Inflammatory macrophage treated with lipopolysaccharide for 1 hour (primary cell): ENCODE measurements around the gene NPIPB12.
"Not testable (repeated sequence)": the region's sequence is repeated elsewhere in the genome, so short reads cannot be mapped to it uniquely, and the experiment has no call there.

Experiments used
- DNase-seq, 2 donors: peaks; one replicate each; pipeline ENCODE4 v3.0.0-alpha.2; 2020 to 2022

The NPIPB12 gene

DNA sequence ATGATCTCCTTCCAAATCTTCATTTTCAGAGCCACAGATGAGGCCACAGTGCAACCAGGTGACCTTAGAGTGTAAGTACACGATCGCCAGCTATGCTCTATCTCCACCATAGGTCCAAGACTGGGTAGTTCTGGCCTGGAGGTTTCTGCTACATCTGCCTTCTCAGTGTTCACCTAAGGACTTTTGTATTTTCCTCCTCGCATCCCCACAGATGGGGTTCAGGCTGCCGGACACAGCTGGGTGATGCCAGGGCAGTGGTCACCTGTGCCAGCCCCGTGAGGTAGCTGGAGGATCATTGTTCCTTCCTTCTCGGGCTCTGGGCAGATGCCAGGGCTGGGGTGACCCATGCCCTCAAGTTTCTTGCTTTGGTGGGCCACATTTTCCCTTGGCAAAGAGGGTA is at the start of gene NPIPB12:
Gene NPIPB12, minus strand, starts transcription at position 101 of the 400 bp plus-strand sequence.
- not testable (repeated sequence) for DNase-seq

DNA sequence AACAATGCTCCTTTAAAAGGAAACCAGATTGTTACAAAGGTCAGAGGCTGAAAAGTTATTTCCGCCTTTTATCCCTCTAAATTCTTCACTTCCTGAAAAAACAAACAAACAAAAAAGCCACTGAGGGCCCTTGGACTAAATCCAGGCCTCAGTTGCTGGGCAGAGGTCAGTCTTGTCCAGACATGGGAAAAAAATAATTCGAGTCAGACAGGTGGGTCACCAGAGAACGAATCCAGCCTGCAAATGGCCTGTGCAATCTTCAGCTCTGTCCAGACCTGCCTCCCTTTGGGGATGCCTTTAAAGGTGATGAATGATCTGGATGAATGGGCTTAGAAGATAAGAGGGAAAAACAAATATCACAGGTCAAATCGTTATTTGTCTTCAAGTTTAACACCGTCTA is 15.3 kb upstream of the NPIPB12 start:
- DNase-seq = not testable (repeated sequence)

DNA sequence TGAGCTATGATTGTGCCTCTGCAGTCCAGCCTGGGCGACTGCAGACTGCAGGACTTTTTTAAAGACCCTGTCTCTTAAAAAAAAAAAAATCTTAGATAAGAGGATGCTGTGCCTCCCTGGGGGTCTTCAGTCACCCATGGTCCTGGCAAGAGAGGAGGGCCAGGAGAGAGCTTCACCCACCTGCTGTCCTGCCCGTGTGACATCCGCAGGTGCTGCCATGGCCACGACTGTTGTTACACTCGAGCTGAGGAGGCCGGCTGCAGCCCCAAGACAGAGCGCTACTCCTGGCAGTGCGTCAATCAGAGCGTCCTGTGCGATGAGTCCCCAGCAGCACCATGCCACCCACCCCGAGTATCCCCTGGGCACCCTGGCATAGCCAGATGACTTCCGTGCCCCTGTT is 23.9 kb downstream of the NPIPB12 start:
- DNase-seq = not testable (repeated sequence)

DNA sequence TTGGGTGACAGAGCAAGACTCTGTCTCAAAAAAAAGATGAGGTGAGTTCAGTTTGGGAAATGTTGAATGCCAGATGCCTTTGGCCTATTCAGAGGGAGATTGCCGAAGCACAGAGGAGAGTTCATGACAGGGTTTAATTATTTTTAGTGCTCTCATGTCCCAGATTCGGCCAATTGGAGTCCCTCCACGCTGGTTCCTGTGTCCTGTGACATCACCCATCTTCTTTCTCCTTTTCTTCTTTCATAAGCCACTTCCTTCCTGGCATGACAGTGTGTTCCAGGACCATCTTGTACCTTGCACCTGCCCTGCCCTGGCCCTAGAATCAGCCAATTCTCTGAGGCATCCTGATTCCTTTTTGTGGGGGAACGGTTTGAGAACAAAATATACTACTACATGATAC is 34.1 kb downstream of the NPIPB12 start:
- not testable (repeated sequence) for DNase-seq

DNA sequence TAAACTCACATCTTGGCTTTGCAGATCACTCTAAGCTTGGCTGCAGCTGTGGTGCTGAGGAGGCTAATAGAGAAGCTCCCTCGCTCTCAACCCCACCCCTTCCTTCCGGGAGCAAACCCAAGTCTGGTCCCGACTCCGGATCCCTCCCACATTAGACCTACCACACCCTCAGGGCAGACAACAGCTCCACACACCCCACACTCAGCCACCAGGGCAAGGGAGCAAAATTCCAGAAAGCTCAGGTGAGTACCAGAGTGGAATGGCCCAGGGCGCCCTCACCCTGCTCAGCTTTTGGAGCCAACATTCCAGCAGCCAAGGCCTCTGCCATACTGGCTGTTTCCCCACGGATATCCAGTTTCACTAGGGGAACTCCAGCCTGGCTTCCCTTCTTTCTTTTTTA is 36.5 kb downstream of the NPIPB12 start:
- not testable (repeated sequence) for DNase-seq

DNA sequence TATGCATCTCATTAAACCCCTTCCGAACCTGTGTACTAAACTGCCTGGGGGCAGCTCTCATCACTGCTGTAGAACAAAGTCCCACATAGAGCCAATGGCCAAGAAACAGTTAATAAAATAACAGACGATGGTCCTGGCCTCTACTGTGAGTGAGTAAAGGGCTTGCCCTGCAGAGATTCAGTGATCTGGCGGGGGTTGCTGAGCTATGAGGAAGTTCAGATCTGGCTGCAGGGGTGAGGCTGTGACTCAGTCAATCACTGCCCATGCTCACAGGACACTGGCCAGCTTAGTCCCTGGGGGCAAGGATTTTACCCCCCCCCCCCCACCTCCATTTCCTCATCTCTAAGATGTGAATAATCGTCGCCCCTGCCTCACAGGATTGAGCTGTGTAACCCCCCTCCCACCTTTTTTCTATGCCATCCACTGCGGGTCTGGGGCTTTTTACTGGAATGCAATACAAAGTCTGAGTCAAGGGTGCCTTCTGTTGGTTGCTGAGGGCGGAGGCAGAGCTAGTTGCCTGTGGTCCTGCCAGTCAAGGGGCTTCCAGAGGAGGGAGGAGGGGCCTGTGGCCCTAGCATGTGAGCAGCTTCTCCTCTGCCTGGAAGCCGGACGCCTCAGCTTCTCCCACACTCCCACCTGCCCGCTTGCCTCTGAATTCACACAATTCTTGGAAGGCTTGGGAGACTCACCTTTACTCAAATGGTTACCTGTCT is 38.4 kb downstream of the NPIPB12 start:
- DNase-seq = not testable (repeated sequence)

DNA sequence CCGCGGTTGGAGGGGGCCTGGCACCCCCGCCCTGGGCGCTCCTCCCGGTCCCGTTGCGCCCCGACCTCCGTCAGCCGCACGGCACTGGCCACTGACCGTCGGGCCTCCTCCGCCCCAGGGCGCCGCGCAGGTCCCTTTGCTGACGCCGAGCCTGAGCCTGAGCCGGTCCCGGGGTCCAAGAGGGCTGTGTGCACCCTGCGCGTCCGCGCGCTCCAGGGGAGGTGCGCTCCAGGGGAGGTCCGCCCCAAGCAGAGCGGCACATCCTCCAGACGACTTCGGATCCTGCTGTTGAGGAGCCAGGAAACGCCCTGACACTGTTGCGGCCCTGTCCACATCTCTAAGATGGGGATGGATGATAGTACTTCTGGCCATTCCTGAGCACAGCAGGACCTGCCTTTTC is 39.3 kb downstream of the NPIPB12 start:
- DNase-seq = not testable (repeated sequence)

DNA sequence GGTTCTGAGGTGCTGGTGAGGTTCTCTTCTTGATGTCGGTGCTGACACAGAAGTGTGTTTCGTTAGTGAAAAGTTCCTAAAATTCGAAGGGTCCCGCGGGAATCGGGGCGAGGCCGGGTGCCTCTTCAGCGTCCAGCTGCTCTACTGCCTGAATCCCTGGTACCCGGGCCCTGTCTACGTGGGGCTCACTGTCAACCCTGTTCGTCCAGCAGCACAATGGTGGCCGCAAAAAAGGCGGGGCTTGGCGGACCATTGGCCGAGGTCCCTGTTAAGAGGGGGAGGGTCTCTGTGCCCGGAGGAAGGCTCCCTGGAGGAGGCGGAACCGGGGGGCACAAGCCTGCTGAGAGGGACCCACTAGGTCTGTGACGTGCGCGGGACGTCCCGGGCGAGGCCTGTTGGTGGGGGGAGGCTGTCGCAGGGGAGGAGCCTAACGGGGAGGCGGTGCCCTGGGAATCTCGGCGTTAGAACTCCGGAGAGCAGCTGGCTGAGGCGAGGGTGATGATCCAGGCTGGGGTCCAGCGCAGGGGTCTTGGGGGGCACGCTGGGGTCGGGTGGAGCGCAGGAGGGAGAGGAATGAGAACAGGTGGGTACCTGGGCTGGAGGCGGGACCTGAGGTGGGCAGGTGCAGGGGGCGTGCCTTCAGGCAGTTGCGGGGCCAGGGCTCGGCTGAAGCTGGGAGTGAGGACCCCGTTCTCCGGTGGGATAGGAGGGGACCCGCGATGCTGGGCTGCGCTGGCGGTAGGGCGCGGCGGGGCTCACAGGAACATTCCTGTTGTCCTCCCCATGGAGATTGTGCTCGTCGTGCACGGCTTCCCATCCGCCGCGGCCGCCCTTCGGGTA is 40.0 kb downstream of the NPIPB12 start:
- not testable (repeated sequence) for DNase-seq

DNA sequence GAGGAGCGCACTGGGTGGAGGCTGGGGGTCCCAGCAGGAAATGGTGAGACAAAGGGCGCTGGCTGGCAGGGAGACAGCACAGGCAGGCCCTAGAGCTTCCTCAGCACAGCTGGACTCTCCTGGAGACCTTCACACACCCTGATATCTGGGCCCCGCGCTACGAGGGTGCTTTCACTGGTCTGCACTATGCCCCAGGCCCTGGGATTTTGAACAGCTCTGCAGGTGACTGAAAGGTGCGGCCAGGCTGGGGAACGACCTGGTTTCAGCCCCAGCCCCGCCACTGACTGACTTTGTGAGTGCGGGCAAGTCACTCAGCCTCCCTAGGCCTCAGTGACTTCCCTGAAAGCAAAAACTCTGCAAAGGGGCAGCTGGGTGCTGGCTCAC is 45.6 kb downstream of the NPIPB12 start:
- DNase-seq = not testable (repeated sequence)

DNA sequence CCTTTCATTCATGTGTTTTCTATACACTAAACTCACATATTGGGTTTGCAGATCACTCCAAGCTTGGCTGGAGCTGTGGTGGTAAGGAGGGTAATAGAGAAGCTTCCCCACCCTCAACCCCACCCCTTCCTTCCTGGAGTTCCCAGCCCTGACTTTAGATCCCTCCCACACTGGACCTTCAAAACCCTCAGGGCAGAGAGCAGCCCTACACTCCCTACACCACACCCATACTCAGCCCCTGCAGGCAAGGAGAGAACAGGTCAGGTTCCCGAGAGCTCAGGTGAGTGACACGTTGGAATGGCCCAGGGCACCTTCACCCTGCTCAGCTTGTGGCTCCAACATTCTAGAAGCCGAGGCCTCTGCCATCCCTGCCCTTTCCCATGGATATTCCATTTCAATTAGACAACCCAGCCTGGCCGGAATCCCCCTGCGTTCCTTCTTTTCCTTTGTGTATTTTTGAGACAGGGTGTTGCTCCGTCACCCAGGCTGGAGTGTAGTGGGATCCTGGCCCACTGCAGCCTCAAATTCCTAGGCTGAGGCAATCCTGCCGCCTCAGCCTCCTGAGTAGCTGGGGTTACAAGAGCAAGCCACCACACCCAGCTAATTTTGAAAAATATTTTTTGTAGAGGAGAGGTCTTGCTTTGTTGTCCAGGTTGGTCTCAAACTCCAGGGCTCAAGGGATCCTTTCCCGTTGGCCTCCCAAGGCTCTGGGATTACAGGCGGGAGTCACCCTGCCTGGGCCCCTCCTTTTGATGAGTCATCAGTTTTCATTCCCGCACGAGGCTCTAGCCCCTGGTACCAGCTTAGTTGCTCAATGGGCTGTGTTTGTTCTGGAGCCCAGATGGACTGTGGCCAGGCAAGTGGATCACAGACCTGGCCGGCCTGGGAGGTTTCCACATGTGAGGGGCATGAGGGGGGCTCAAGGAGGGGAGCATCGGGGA is 46.2 kb downstream of the NPIPB12 start, which contains the start of gene SULT1A4:
Gene SULT1A4, plus strand, starts transcription at position 208 of the 941 bp plus-strand sequence. CDS start 1,473 bp downstream, outside the sequence.
- not testable (repeated sequence) for DNase-seq

DNA sequence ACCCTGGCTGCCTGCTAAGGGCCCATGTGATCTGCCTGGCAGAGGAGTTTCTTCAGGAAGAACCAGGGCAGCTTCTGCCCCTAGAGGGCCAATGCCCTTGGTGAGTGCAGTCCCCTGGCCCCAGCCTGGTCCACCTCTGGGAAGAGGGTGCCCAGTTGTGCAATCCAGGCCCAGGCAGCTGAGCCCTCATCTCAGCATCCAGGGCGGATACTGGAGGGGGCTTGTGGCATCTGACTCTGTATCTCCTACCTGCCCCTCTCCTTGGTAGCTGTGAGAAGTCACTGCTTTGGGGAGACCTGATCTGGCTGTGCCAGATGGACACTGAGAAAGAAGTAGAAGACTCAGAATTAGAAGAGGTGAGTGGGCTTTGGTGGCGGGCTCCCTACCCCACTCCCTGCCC is 48.5 kb downstream of the NPIPB12 start:
- not testable (repeated sequence) for DNase-seq

DNA sequence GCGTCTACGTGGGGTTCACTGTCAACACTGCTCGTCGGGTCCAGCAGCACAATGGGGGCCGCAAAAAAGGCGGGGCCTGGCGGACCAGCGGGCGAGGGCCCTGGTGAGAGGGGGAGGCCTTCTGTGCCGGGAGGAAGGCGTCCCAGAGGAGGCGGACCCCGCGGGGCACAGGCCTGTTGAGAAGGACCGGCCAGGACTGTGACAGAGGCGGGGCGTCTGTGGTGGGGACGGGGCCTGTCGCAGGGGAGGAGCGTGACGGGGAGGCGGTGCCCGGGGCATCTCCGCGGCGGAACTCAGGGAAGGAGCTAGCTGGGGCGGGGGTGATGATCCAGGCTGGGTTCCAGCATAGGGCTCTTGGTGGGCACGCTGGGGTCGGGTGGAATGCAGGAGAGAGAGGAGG is 51.4 kb downstream of the NPIPB12 start:
- DNase-seq = not testable (repeated sequence)

DNA sequence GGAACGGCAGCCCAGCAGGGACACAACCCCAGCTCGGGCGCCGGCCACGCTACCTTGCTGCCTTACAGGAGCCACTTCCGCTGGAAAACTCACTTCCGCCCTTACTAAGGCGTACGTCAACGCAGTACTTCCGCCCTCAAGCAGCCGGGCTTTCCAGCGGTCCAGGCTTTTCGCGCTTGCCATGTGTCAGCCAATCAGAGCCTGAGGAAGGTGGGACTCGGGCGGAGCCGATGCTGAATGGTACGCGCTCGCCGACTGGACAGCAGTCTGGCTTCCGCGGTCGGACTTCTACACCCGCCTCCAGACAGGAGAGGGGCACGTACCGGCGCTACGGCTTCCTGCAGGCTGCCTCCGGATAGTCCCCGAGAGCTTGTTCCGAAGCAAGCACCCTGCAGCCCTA is 51.9 kb downstream of the NPIPB12 start, which contains the start of the genes BOLA2 and SLX1B:
Gene BOLA2, minus strand, starts transcription at position 83 of the 400 bp plus-strand sequence. CDS start 98 bp downstream, outside the sequence.
Gene SLX1B, plus strand, starts transcription at position 265 of the 400 bp plus-strand sequence.
- DNase-seq = not testable (repeated sequence)

DNA sequence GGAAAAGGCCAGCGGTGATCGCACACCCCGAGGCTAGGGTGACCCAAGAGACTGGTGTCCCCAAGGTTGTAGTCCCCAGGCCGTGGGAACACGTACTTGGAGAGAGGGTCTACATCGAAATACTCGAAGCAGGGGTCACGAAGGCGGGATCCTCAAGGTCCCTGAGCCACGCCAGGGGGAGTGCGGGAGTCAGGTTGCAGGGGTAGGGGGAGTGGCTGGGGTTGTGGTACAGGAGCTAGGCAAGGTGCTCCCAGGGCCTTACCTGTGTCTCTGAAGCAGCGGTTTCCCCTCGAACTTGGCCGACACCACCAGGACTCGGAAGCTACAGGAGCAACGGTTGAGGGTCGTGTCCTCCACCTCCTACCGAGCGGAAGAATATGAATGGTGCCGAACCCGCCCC is 52.5 kb downstream of the NPIPB12 start:
- not testable (repeated sequence) for DNase-seq
